Liver (tissue), 3 donors: ENCODE measurements around the gene EGFLAM.

Experiments
- CTCF ChIP-seq: fragments of 150-350 bp; IDR thresholded peaks from 2 replicates; pipeline ENCODE4 v1.5.1; 2017; ENCODE audit warnings: improper control_type of control experiment, low read depth, low read length; ENCODE audit not compliant: missing input control
- GABPA ChIP-seq, 2 donors: IDR thresholded peaks in 1 of 2; conservative IDR thresholded peaks in 1 of 2; 2 replicates each; pipeline ENCODE4 v1.6.1; 2016; ENCODE audit warnings: antibody characterized with exemption in 2 of 2, mild to moderate bottlenecking in 1 of 2, moderate library complexity in 1 of 2
- HNF4A ChIP-seq, 2 donors: conservative IDR thresholded peaks; 2 replicates each; pipeline ENCODE4 v1.6.1; 2016; ENCODE audit warnings: antibody characterized with exemption in 2 of 2, mild to moderate bottlenecking in 2 of 2
- JUND ChIP-seq, 2 donors: IDR thresholded peaks; 2 replicates each; pipeline ENCODE4 v1.6.1; 2016; ENCODE audit warnings: antibody characterized with exemption in 2 of 2
- NR2F2 ChIP-seq: IDR thresholded peaks from 2 replicates; pipeline ENCODE4 v1.6.1; 2016; ENCODE audit warnings: antibody characterized with exemption
- RAD21 ChIP-seq, 2 donors: IDR thresholded peaks; 2 replicates each; pipeline ENCODE4 v1.6.1; 2016; ENCODE audit warnings: antibody characterized with exemption in 2 of 2, mild to moderate bottlenecking in 2 of 2
- REST ChIP-seq: IDR thresholded peaks from 2 replicates; pipeline ENCODE4 v1.6.1; 2016; ENCODE audit warnings: antibody characterized with exemption, mild to moderate bottlenecking
- SP1 ChIP-seq: IDR thresholded peaks from 2 replicates; pipeline ENCODE4 v1.6.1; 2018; ENCODE audit warnings: antibody characterized with exemption, mild to moderate bottlenecking
- TAF1 ChIP-seq: conservative IDR thresholded peaks from 2 replicates; pipeline ENCODE4 v1.6.1; 2016; ENCODE audit warnings: antibody characterized with exemption, mild to moderate bottlenecking
- YY1 ChIP-seq: IDR thresholded peaks from 2 replicates; pipeline ENCODE4 v1.6.1; 2016; ENCODE audit warnings: antibody characterized with exemption, mild to moderate bottlenecking
- TF ChIP-seq, protein P1 (sequence below): IDR thresholded peaks from 2 replicates; pipeline ENCODE4 v1.6.1; 2016; ENCODE audit warnings: antibody characterized with exemption
- TF ChIP-seq, protein P2 (sequence below): IDR thresholded peaks from 2 replicates; pipeline ENCODE4 v1.6.1; 2016; ENCODE audit warnings: antibody characterized with exemption
- donor health status: healthy.
- donor health status: healthy.

DNA sequence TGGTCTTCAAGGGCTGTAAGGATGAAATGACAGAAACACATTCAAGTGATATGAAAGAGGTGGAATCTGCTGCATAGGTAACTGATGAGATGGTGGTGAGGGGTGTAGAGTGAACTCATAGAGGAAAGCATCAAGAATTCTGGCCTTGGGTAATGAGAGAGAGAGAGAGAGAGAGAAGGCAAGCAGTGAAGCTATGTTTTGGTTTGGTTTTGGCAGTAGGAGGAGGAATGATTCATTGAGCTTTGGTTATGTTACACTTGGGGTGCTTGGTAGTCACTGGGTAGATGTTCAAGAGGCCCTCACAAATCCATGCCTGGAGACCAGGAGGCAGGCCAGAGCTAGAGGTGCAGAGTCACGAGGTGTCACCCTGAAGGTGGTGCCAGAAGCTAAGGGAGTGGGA is 89.5 kb downstream of the EGFLAM start:
- TF ChIP-seq CTCF (no peak), REST (no peak), TAF1 (no peak), HNF4A (conservative IDR thresholded peaks at IDR 0.05) (no peak), RAD21 (IDR thresholded peaks at IDR 0.05) (no peak), SP1 (no peak), NR2F2 (no peak), GABPA (IDR thresholded peaks at IDR 0.05 in 1 of 2, conservative IDR thresholded peaks at IDR 0.05 in 1 of 2) (no peak), JUND (IDR thresholded peaks at IDR 0.05) (no peak), YY1 (no peak)
- TF ChIP-seq, protein P1, sequence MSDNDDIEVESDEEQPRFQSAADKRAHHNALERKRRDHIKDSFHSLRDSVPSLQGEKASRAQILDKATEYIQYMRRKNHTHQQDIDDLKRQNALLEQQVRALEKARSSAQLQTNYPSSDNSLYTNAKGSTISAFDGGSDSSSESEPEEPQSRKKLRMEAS: no peak
- TF ChIP-seq, protein P2, sequence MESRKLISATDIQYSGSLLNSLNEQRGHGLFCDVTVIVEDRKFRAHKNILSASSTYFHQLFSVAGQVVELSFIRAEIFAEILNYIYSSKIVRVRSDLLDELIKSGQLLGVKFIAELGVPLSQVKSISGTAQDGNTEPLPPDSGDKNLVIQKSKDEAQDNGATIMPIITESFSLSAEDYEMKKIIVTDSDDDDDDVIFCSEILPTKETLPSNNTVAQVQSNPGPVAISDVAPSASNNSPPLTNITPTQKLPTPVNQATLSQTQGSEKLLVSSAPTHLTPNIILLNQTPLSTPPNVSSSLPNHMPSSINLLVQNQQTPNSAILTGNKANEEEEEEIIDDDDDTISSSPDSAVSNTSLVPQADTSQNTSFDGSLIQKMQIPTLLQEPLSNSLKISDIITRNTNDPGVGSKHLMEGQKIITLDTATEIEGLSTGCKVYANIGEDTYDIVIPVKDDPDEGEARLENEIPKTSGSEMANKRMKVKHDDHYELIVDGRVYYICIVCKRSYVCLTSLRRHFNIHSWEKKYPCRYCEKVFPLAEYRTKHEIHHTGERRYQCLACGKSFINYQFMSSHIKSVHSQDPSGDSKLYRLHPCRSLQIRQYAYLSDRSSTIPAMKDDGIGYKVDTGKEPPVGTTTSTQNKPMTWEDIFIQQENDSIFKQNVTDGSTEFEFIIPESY: no peak
